AG09319 (cell line): ENCODE measurements around the gene ANKRD29.
"Not testable (repeated sequence)": the region's sequence is repeated elsewhere in the genome, so short reads cannot be mapped to it uniquely, and the experiment has no call there.

Experiments
- DNase-seq: peaks from one replicate; pipeline ENCODE4 v3.0.0-alpha.2; 2010; ENCODE audit warnings: low read depth; ENCODE audit errors: extremely low read depth
- CTCF ChIP-seq: IDR thresholded peaks from 2 replicates; pipeline ENCODE4 v1.5.1; 2011; ENCODE audit warnings: low read depth, mild to moderate bottlenecking, inconsistent platforms, low read length, moderate library complexity

ANKRD29 gene

GRCh38 chr18:23616258-23616657, 46.5 kb downstream of the ANKRD29 start:
- TF ChIP-seq CTCF: no peak
- DNase-seq: no peak

- no peak for TF ChIP-seq CTCF
- no peak for DNase-seq
Observed at GRCh38 chr18:23614891-23615290, 47.8 kb downstream of the ANKRD29 start.

GRCh38 chr18:23614413-23614812, 48.3 kb downstream of the ANKRD29 start:
- TF ChIP-seq CTCF: no peak
- no peak for DNase-seq

- not testable (repeated sequence) for DNase-seq
Observed at GRCh38 chr18:23613091-23613475, 49.6 kb downstream of the ANKRD29 start.

GRCh38 chr18:23612434-23613090, 50.1 kb downstream of the ANKRD29 start:
- no peak for DNase-seq
- TF ChIP-seq CTCF: no peak

- DNase-seq: no peak
- no peak for TF ChIP-seq CTCF
Observed at GRCh38 chr18:23609390-23610023, 53.2 kb downstream of the ANKRD29 start.

- DNase-seq: no peak
- TF ChIP-seq CTCF: no peak
Observed at GRCh38 chr18:23608211-23608610, 54.5 kb downstream of the ANKRD29 start.

- DNase-seq: no peak
- no peak for TF ChIP-seq CTCF
Observed at GRCh38 chr18:23605941-23606340, 56.8 kb downstream of the ANKRD29 start.
